Activated CD8-positive, alpha-beta memory T cell treated with anti-CD3 and anti-CD28 coated beads, Interleukin-2, amount 50 U/mL, for 24 hours (primary cell): ENCODE results near the gene PRKAG2.

Experiments used
- DNase-seq: peaks from one replicate; pipeline ENCODE4 v3.0.0-alpha.2; 2020; ENCODE audit errors: extremely low read depth

The PRKAG2 gene

GRCh38 chr7:151726652-151727578, 150.0 kb downstream of the PRKAG2 start:
- no peak for DNase-seq

- no peak for DNase-seq
Observed at GRCh38 chr7:151725844-151726651, 150.9 kb downstream of the PRKAG2 start.

- DNase-seq, result no peak
Observed at GRCh38 chr7:151724920-151725584, 151.9 kb downstream of the PRKAG2 start.

- no peak for DNase-seq
Observed at GRCh38 chr7:151724250-151724915, 152.5 kb downstream of the PRKAG2 start.

GRCh38 chr7:151723321-151723720, 153.6 kb downstream of the PRKAG2 start:
- no peak for DNase-seq

- DNase-seq, result no peak
Observed at GRCh38 chr7:151722533-151722932, 154.4 kb downstream of the PRKAG2 start.

GRCh38 chr7:151721694-151722093, 155.2 kb downstream of the PRKAG2 start:
- no peak for DNase-seq

GRCh38 chr7:151721236-151721635, 155.7 kb downstream of the PRKAG2 start:
- no peak for DNase-seq

GRCh38 chr7:151720280-151720679, 156.6 kb downstream of the PRKAG2 start:
- no peak for DNase-seq

GRCh38 chr7:151719897-151720242, 157.0 kb downstream of the PRKAG2 start:
- no peak for DNase-seq

- no peak for DNase-seq
Observed at GRCh38 chr7:151719031-151719896, 157.7 kb downstream of the PRKAG2 start.

GRCh38 chr7:151717918-151718317, 159.0 kb downstream of the PRKAG2 start:
- no peak for DNase-seq

- no peak for DNase-seq
Observed at GRCh38 chr7:151717415-151717814, 159.5 kb downstream of the PRKAG2 start.

GRCh38 chr7:151716323-151716722, 160.6 kb downstream of the PRKAG2 start:
- no peak for DNase-seq

- no peak for DNase-seq
Observed at GRCh38 chr7:151715666-151716315, 161.1 kb downstream of the PRKAG2 start.

GRCh38 chr7:151714201-151714600, 162.7 kb downstream of the PRKAG2 start:
- no peak for DNase-seq

GRCh38 chr7:151712810-151713125, 164.1 kb downstream of the PRKAG2 start:
- no peak for DNase-seq

- DNase-seq, result no peak
Observed at GRCh38 chr7:151711906-151712809, 164.8 kb downstream of the PRKAG2 start.

- DNase-seq, result no peak
Observed at GRCh38 chr7:151711435-151711872, 165.5 kb downstream of the PRKAG2 start.
